SH-SY5Y (cell line): ENCODE measurements around the gene PSMD5.

Source experiments
- GATA2 ChIP-seq: IDR thresholded peaks from 2 replicates; pipeline ENCODE4 v1.6.1; 2011; ENCODE audit warnings: mild to moderate bottlenecking, low read depth, low read length
- GATA3 ChIP-seq: IDR thresholded peaks from 2 replicates; pipeline ENCODE4 v1.6.1; 2011; ENCODE audit warnings: low read depth, mild to moderate bottlenecking, low read length, moderate library complexity

DNA sequence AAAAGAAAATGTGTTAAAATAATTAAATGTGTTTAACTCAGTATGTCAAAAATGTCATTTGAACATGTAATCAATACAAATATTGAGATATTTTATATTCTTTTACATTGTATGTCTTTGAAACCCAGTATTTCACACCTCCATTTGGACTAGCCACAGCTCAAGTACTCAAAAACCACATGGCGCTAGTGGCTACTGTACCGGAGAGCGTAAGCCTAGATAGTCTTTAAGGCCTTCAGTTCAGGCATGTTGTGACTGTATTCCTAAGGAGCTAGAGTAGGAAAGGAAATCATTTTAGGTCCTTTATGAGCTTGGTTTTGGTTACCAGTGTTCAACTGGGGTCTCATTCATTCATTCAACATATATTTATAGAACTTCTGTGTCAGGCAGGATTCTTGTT is 62.4 kb downstream of the PSMD5 start:
- TF ChIP-seq GATA2 (no peak), GATA3 (no peak)
